ENCODE data around the gene NDUFS5. TPM values are rescaled to one million over a fixed set of nuclear protein-coding genes. Genes with fewer than 3 reads are reported as not detected.
"Not testable (repeated sequence)": the region's sequence is repeated elsewhere in the genome, so short reads cannot be mapped to it uniquely, and the experiment has no call there.

Gene NDUFS5
- polyA plus RNA-seq, 12 donors: 179 to 323 (median 264) TPM; not detected in 1

- no peak for DNase-seq
These were observed 22.4 kb upstream of the NDUFS5 start for GRCh38 chr1:39003794-39004193.

GRCh38 chr1:39006287-39006686 is 19.9 kb upstream of the NDUFS5 start:
- DNase-seq: no peak

GRCh38 chr1:39006726-39007645 is 19.2 kb upstream of the NDUFS5 start:
- no peak for DNase-seq

DNA sequence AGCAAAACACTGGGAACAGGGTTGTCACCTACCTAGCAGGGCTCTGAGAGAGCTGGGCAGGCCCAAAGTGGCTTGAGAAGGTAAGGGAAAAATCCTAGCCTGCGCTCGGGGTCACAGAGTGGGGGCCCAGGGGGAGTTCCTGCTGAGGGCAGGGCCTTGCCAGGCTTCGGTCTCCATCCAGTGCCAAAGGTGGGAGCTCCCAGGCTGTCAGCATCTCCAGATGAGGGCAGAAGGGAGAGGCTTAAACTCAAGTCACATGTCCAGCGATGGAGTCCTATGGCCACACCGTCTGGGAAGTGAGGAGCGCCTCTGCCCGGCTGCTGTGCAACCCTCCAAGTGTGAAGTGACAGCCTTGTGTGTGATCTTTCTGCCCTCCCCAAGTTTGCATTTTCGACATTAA is 11.2 kb upstream of the NDUFS5 start:
- not testable (repeated sequence) for DNase-seq

GRCh38 chr1:39016604-39017171 is 9.5 kb upstream of the NDUFS5 start:
- no peak for DNase-seq

GRCh38 chr1:39017266-39017665 is 8.9 kb upstream of the NDUFS5 start:
- DNase-seq: no peak

- DNase-seq: not testable (repeated sequence)
These were observed 5.7 kb upstream of the NDUFS5 start for GRCh38 chr1:39020494-39020893.

GRCh38 chr1:39021426-39021825 is 4.7 kb upstream of the NDUFS5 start:
- DNase-seq: no peak

GRCh38 chr1:39023140-39023539 is 3.0 kb upstream of the NDUFS5 start:
- DNase-seq: no peak

DNA sequence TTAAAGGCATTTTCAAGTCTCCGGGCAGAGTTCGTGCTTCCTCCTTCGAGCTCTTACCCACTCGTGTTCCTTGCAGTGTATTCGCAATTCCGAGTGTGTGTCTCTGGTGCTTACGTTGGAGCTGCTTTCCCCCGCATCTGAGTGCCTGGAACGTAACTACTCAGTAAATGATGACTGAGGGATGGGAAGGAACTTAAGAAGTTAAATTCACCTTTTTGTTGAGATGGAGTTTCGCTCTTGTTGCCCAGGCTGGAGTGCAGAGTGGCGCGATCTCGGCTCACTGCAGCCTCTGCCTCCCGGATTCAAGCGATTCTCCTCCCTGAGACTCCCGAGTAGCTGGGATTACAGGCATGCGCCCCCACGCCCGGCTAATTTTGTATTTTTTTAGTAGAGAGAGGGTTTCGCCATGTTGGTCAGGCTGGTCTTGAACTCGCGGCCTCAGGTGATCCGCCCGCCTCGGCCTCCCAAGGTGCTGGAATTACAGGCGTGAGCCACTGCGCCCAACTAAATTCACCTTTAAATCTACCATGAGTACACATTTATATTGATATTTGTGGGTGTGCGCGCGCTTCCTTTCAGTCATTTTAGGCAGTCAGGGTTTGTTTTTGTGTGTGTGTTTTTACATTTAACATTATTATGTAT is 837 bp downstream of the NDUFS5 start:
- DNase-seq: no peak

DNA sequence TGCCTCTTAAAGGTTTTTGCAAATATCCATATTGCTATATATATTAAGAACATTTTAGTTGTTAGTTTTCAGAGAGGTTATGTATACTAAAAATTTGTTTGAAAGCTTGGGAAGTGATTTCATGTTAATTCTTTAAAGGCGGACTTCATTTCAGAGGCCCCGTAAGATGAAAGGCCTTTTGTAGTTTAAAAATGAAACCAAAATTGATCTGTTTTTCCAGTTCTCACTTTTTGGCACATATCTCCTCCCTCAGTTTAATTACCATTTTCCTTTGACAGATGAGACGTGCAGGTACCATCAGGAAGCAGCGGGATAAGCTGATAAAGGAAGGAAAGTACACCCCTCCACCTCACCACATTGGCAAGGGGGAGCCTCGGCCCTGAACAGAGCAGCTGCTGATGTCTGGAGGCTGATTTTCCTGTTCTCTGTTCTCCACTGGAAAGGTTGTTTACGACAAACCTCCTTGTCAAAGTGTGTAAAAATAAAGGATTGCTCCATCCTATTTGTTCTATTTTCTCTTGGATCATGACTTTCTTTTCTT is 8.0 kb downstream of the NDUFS5 start:
- DNase-seq: no peak

DNA sequence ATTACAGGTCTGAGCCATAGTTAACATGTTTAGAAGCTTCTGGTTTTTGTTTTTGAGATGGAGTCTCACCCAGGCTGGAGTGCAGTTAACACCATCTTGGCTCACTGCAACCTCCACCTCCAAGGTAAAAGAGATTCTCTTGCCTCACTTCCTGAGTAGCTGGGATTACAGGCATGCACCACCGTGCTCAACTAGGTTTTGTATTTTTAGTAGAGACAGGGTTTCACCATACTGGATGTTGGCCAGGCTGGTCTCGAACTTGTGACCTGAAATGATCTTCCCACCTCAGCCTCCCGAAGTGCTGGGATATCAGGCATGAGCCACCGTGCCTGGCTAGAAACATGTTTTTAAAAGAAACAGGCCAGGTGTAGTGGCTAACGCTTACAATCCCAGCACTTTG is 10.5 kb downstream of the NDUFS5 start:
- DNase-seq: no peak

- no peak for DNase-seq
These were observed 17.4 kb downstream of the NDUFS5 start for GRCh38 chr1:39043513-39043912.

- DNase-seq: no peak
These were observed 18.6 kb downstream of the NDUFS5 start for GRCh38 chr1:39044762-39045161.

- DNase-seq: no peak
These were observed 19.1 kb downstream of the NDUFS5 start for GRCh38 chr1:39045231-39045630.

GRCh38 chr1:39046613-39047210 is 20.6 kb downstream of the NDUFS5 start:
- no peak for DNase-seq

DNA sequence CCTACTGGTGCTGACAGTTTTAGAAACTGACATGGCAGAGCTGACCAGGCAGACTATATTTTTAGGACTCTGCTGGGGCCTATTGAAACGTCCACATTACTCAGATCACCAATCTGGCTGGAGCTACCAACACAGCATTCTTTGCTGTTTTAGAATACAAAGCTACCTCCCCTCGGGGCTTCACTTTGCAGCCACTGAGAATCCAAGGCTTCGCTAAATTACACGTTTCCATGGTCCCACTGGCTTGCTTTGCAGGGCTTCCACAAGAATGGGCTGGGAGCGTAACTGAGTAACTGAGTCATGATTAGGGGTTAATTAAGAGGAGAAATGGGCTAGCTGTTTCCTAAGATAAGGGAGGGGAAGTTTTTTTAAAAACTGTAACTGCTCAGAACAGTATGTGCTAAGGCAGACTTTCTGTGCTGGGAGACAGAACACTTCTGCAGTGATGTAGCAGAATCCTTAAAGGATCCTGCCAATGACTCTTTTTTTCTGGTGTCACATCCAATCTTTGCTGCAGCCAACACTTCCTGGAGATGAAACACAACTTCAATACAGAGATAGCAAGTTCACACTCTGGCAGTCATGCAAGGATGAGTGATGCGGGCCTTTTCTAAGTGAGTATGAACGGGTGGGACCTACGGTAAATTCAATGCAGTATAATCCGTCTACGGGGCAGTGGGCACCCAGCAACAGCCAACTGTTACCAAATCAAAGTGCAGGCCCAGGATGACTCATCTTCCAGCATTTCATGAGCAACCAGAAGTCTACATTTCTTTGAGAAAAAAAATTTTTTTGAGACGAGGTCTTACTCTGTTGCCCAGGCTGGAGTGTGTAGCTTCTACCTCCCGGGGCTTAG is 21.5 kb downstream of the NDUFS5 start:
- DNase-seq: peak; percentile 15

- DNase-seq: no peak
These were observed 22.7 kb downstream of the NDUFS5 start for GRCh38 chr1:39048745-39049370.

DNA sequence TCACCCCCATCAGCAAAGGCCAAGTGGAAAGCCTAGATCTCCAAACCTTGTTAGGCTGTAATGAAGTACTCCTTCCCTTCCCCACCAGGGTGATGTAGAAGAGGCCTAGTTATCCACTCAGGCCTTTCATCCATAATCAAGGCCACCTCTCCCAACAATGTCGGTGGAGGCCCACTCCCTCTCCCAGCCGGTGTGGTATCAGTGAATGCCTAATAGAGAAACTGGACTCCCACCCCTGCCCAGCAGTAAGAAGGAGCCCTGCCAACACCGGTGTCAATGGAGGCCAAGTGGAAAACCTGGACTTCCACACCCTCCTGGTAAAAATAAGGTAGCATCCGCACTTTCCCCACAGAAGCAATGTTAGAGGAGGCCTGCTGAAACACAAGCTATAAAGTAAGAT is 23.9 kb downstream of the NDUFS5 start:
- DNase-seq: no peak

- DNase-seq: not testable (repeated sequence)
These were observed 25.2 kb downstream of the NDUFS5 start for GRCh38 chr1:39051193-39051850.

Data from muscle of arm (tissue), 12 donors.